IMR-90 (cell line): ENCODE results near the gene ZNF467. TPM values are rescaled to one million over a fixed set of nuclear protein-coding genes. Genes with fewer than 3 reads are reported as not detected.

Experiments used
- ATAC-seq: fragments of 200-7000 bp; cut with Tn5 transposase; 2 replicates; pipeline ENCODE4 v1.9.1; 2020; ENCODE audit warnings: low read depth, mild to moderate bottlenecking, moderate library complexity
- BruUV-seq: library from RNA; stranded (reverse); fragments of 400-500 nt; replicated peaks from 2 replicates; lab custom pipeline; 2021; lab: Mats Ljungman, UMichigan
- CTCF ChIA-PET: fragments of 300-600 bp; formaldehyde crosslinking; extraction: SDS; loops from one replicate; lab custom pipeline; 2021; ENCODE audit warnings: antibody characterized with exemption; lab: Yijun Ruan, JAX
- POLR2A ChIA-PET: fragments of 300-600 bp; sonication (Branson Sonifier 250); formaldehyde crosslinking; loops from one replicate; lab custom pipeline; 2022; ENCODE audit warnings: antibody characterized with exemption; ENCODE audit not compliant: unreplicated experiment; lab: Charles Lee
- DNase-seq: peaks from one replicate; pipeline ENCODE4 v3.0.0; 2013
- H2AFZ ChIP-seq: replicated peaks from 2 replicates; pipeline ENCODE3; 2013; ENCODE audit warnings: low read length, mild to moderate bottlenecking; ENCODE audit not compliant: poor library complexity
- H2AK5ac ChIP-seq: 2 replicates; pipeline ENCODE4 v1.6.1; 2013; ENCODE audit warnings: low read depth, low read length, inconsistent platforms
- H2AK9ac ChIP-seq: replicated peaks from 2 replicates; pipeline ENCODE3; 2013; ENCODE audit warnings: mild to moderate bottlenecking, low read depth, low read length, moderate library complexity; ENCODE audit not compliant: poor library complexity
- H2BK120ac ChIP-seq: 2 replicates; pipeline ENCODE4 v1.6.1; 2013; ENCODE audit warnings: low read depth, low read length, inconsistent platforms
- H2BK15ac ChIP-seq: 3 replicates; pipeline ENCODE4 v1.6.1; 2013; ENCODE audit warnings: low read depth, low read length, inconsistent platforms
- H2BK20ac ChIP-seq: 2 replicates; pipeline ENCODE4 v1.6.1; 2013; ENCODE audit warnings: low read depth, mild to moderate bottlenecking, inconsistent platforms, low read length, moderate library complexity
- H2BK5ac ChIP-seq: 2 replicates; pipeline ENCODE4 v1.6.1; 2013; ENCODE audit warnings: mild to moderate bottlenecking, low read depth, low read length, inconsistent platforms; ENCODE audit not compliant: poor library complexity, severe bottlenecking
- H3K14ac ChIP-seq: replicated peaks from 2 replicates; pipeline ENCODE4 v1.6.1; 2013; ENCODE audit warnings: low read depth, low read length, inconsistent platforms
- H3K18ac ChIP-seq: 2 replicates; pipeline ENCODE4 v1.6.1; 2013; ENCODE audit warnings: low read depth, low read length, control low read depth
- H3K23ac ChIP-seq: 2 replicates; pipeline ENCODE4 v1.6.1; 2013; ENCODE audit warnings: low read depth, low read length, inconsistent platforms
- H3K27ac ChIP-seq: 2 replicates; pipeline ENCODE4 v1.5.1; 2013; ENCODE audit warnings: mild to moderate bottlenecking, control low read depth, low read length; ENCODE audit not compliant: insufficient read depth
- H3K27me3 ChIP-seq: 2 replicates; pipeline ENCODE4 v1.6.1; 2013; ENCODE audit warnings: low read length; ENCODE audit not compliant: control insufficient read depth, insufficient read depth
- H3K36me3 ChIP-seq: 2 replicates; pipeline ENCODE4 v1.6.1; 2013; ENCODE audit warnings: low read length, mixed read lengths; ENCODE audit not compliant: control insufficient read depth, insufficient read depth
- H3K4ac ChIP-seq: 2 replicates; pipeline ENCODE4 v1.6.1; 2013; ENCODE audit warnings: low read depth, low read length, inconsistent platforms
- H3K4me1 ChIP-seq: 2 replicates; pipeline ENCODE4 v1.6.1; 2013; ENCODE audit warnings: low read length, mixed read lengths; ENCODE audit not compliant: control insufficient read depth, insufficient read depth
- H3K4me2 ChIP-seq: 2 replicates; pipeline ENCODE4 v1.6.1; 2013; ENCODE audit warnings: low read depth, mild to moderate bottlenecking, control low read depth, low read length, moderate library complexity
- H3K4me3 ChIP-seq: 2 replicates; pipeline ENCODE4 v1.5.1; 2013; ENCODE audit warnings: low read depth, mild to moderate bottlenecking, control low read depth, low read length, moderate library complexity; ENCODE audit not compliant: insufficient read depth
- H3K56ac ChIP-seq: 2 replicates; pipeline ENCODE4 v1.6.1; 2013; ENCODE audit warnings: low read length, inconsistent platforms; ENCODE audit not compliant: insufficient read depth; ENCODE audit errors: extremely low read depth
- H3K79me1 ChIP-seq, 2 experiments: 2 replicates each; pipeline ENCODE4 v1.6.1; 2013; ENCODE audit warnings: low read length in 2 of 2, inconsistent platforms in 1 of 2, low read depth in 1 of 2
- H3K9ac ChIP-seq: 2 replicates; pipeline ENCODE4 v1.6.1; 2013; ENCODE audit warnings: low read depth, low read length, control low read depth
- H3K9me1 ChIP-seq: 2 replicates; pipeline ENCODE4 v1.6.1; 2013; ENCODE audit warnings: low read length, inconsistent platforms; ENCODE audit not compliant: insufficient read depth
- H3K9me3 ChIP-seq: 2 replicates; pipeline ENCODE4 v1.6.1; 2013; ENCODE audit warnings: low read length; ENCODE audit not compliant: control insufficient read depth, insufficient read depth
- H4K20me1 ChIP-seq: 2 replicates; pipeline ENCODE4 v1.6.1; 2013; ENCODE audit warnings: low read length, inconsistent platforms; ENCODE audit not compliant: insufficient read depth
- H4K5ac ChIP-seq: 2 replicates; pipeline ENCODE4 v1.6.1; 2013; ENCODE audit warnings: mild to moderate bottlenecking, low read depth, low read length, control low read depth
- H4K8ac ChIP-seq, 2 experiments: 2 replicates each; pipeline ENCODE4 v1.6.1; 2013; ENCODE audit warnings: low read depth in 2 of 2, low read length in 2 of 2, control low read depth in 1 of 2, inconsistent platforms in 1 of 2
- H4K91ac ChIP-seq: 2 replicates; pipeline ENCODE4 v1.6.1; 2013; ENCODE audit warnings: low read depth, low read length, inconsistent platforms; ENCODE audit not compliant: insufficient read depth
- BHLHE40 ChIP-seq: fragments of 150-350 bp; IDR thresholded peaks from 2 replicates; pipeline ENCODE4 v1.6.1; 2016; ENCODE audit warnings: mild to moderate bottlenecking, low read depth, low read length
- CHD1 ChIP-seq: IDR thresholded peaks from 2 replicates; pipeline ENCODE4 v1.6.1; 2012; ENCODE audit warnings: low read depth, low read length, improper control_type of control experiment
- MAZ ChIP-seq: IDR thresholded peaks from 2 replicates; pipeline ENCODE4 v1.6.1; 2012; ENCODE audit warnings: low read depth, mild to moderate bottlenecking, low read length, improper control_type of control experiment, moderate library complexity, borderline replicate concordance
- MXI1 ChIP-seq: IDR thresholded peaks from 2 replicates; pipeline ENCODE4 v1.6.1; 2012; ENCODE audit warnings: low read depth, mild to moderate bottlenecking, low read length, moderate library complexity, borderline replicate concordance
- NFE2L2 ChIP-seq: fragments of 150-350 bp; IDR thresholded peaks from 2 replicates; pipeline ENCODE4 v1.6.1; 2016; ENCODE audit warnings: low read depth, mild to moderate bottlenecking, low read length
- POLR2A ChIP-seq: IDR thresholded peaks from 2 replicates; pipeline ENCODE4 v1.6.1; 2012; ENCODE audit warnings: mild to moderate bottlenecking, low read depth, low read length
- RAD21 ChIP-seq: IDR thresholded peaks from 2 replicates; pipeline ENCODE4 v1.6.1; 2012; ENCODE audit warnings: low read length, improper control_type of control experiment
- RFX5 ChIP-seq: IDR thresholded peaks from 2 replicates; pipeline ENCODE4 v1.8.0; 2012; ENCODE audit warnings: low read depth, mild to moderate bottlenecking, low read length, moderate library complexity
- WGBS, 2 experiments: methylation state at CpG; one replicate each; pipeline versions ENCODE4 v1.1.5 to v1.1.7; 2013; ENCODE audit warnings: missing lambda C conversion rate in 2 of 2; ENCODE audit not compliant: insufficient read length in 1 of 2; ENCODE audit errors: extremely low coverage in 2 of 2; 5-methylcytosine and 5-hydroxymethylcytosine counted together
- dilution Hi-C: fragments of 300-500 bp; cut with HindIII; formaldehyde crosslinking; loops from one replicate; pipeline ENCODE4 v1.14.3; 2018; ENCODE audit warnings: low sequenced_read_pairs; ENCODE audit not compliant: unreplicated experiment
- in situ Hi-C: fragments of 300-500 bp; cut with MboI; formaldehyde crosslinking; loops from 3 replicates; pipeline ENCODE4 v1.14.3; 2019; ENCODE audit warnings: low sequenced_read_pairs, inconsistent platforms, mixed read lengths
- intact Hi-C: fragments of 100-400 bp; cut with micrococcal nuclease; formaldehyde crosslinking; loops from 2 replicates; pipeline ENCODE4 v1.10.0; 2022
- polyA plus RNA-seq, 3 experiments: library from polyadenylated mRNA; depleted of rRNA; stranded (reverse); fragments of >200 nt; gene quantifications; 2 replicates each; pipeline ENCODE4 v1.2.3, GENCODE V29; 2012; ENCODE audit warnings: low replicate concordance in 1 of 3
- total RNA-seq: library from RNA; depleted of rRNA; stranded (reverse); fragments of >200 nt; gene quantifications from 2 replicates; pipeline ENCODE4 v1.2.3, GENCODE V29; 2012
- TF ChIP-seq, protein P1 (sequence below): conservative IDR thresholded peaks from 2 replicates; pipeline ENCODE4 v1.5.1; 2012; ENCODE audit warnings: mild to moderate bottlenecking, low read depth, low read length, improper control_type of control experiment
- TF ChIP-seq, protein P2 (sequence below): fragments of 150-350 bp; IDR thresholded peaks from 2 replicates; pipeline ENCODE4 v1.6.1; 2016; ENCODE audit warnings: low read depth, mild to moderate bottlenecking, low read length, moderate library complexity, borderline replicate concordance
- TF ChIP-seq, protein P3 (sequence below): fragments of 150-350 bp; IDR thresholded peaks from 2 replicates; pipeline ENCODE4 v1.6.1; 2017; ENCODE audit warnings: mild to moderate bottlenecking, antibody characterized with exemption, low read length, low read depth

Gene ZNF467
- total and polyA plus RNA-seq, 2 of the 4 experiments (the other 2 are of a cell fraction) = 0.67 TPM; not detected in 1

DNA sequence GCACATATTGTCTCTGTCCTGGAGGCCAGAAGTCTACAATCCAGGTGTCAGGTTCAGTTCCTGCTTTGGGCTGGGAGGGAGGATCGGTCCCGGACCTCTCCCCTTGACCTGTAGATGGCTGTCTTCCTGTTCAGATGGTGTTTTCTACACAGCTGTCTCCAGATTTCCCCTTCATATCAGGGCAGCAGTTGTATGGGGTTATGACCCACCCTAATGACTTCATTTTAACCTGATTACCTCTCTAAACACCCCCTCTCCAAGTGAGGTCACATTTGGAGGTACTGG is 38.7 kb downstream of the ZNF467 start:
- no peaks in the 10 kb centered on the region; the same call in 1 of the 2 replicates for H3K9me1 ChIP-seq
- no peak overlapping the region for H2BK5ac ChIP-seq
- no peak overlapping the region for H3K23ac ChIP-seq
- no peak overlapping the region for H3K27ac ChIP-seq
- H3K56ac ChIP-seq = no peak overlapping the region
- H4K20me1 ChIP-seq = no peaks in the 10 kb centered on the region
- peaks cover 15% of the 10 kb centered on the region for H3K36me3 ChIP-seq
- H2AK9ac ChIP-seq = no peak overlapping the region
- H2AK5ac ChIP-seq = no peak overlapping the region
- H3K4me1 ChIP-seq = no peaks in the 10 kb centered on the region
- intact Hi-C loops (no loop called here), in situ Hi-C loops (no loop called here), dilution Hi-C loops (no loop called here)
- no peak overlapping the region for H3K18ac ChIP-seq
- no peak overlapping the region for H3K9ac ChIP-seq
- H2BK20ac ChIP-seq = no peak overlapping the region
- H3K9me3 ChIP-seq = no peaks in the 10 kb centered on the region
- BruUV-seq = no TSS peak
- H2BK15ac ChIP-seq = no peak overlapping the region
- no peak overlapping the region for H2AFZ ChIP-seq
- peaks cover 1% of the 10 kb centered on the region; the same call in 1 of the 2 replicates for H3K27me3 ChIP-seq
- H3K4ac ChIP-seq = no peak overlapping the region
- ChIA-PET CTCF (no interaction called here), POLR2A (no interaction called here)
- no peak overlapping the region for H4K5ac ChIP-seq
- H4K91ac ChIP-seq = no peak overlapping the region
- WGBS, 2 experiments = no CpG with 5 or more reads among the region's 2 CpGs
- no peaks in the 10 kb centered on the region for H3K79me1 ChIP-seq
- no peak for ATAC-seq
- no peak overlapping the region for H4K8ac ChIP-seq
- H3K14ac ChIP-seq = no peak overlapping the region
- no peak for DNase-seq
- TF ChIP-seq, protein P1, sequence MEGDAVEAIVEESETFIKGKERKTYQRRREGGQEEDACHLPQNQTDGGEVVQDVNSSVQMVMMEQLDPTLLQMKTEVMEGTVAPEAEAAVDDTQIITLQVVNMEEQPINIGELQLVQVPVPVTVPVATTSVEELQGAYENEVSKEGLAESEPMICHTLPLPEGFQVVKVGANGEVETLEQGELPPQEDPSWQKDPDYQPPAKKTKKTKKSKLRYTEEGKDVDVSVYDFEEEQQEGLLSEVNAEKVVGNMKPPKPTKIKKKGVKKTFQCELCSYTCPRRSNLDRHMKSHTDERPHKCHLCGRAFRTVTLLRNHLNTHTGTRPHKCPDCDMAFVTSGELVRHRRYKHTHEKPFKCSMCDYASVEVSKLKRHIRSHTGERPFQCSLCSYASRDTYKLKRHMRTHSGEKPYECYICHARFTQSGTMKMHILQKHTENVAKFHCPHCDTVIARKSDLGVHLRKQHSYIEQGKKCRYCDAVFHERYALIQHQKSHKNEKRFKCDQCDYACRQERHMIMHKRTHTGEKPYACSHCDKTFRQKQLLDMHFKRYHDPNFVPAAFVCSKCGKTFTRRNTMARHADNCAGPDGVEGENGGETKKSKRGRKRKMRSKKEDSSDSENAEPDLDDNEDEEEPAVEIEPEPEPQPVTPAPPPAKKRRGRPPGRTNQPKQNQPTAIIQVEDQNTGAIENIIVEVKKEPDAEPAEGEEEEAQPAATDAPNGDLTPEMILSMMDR = no peak
- no peak for TF ChIP-seq NFE2L2
- TF ChIP-seq, protein P2, sequence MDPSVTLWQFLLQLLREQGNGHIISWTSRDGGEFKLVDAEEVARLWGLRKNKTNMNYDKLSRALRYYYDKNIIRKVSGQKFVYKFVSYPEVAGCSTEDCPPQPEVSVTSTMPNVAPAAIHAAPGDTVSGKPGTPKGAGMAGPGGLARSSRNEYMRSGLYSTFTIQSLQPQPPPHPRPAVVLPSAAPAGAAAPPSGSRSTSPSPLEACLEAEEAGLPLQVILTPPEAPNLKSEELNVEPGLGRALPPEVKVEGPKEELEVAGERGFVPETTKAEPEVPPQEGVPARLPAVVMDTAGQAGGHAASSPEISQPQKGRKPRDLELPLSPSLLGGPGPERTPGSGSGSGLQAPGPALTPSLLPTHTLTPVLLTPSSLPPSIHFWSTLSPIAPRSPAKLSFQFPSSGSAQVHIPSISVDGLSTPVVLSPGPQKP = no peak
- no peak for TF ChIP-seq RFX5
- no peak for TF ChIP-seq POLR2A
- no peak for TF ChIP-seq MAZ
- no peak for TF ChIP-seq RAD21
- no peak for TF ChIP-seq MXI1
- TF ChIP-seq, protein P3, sequence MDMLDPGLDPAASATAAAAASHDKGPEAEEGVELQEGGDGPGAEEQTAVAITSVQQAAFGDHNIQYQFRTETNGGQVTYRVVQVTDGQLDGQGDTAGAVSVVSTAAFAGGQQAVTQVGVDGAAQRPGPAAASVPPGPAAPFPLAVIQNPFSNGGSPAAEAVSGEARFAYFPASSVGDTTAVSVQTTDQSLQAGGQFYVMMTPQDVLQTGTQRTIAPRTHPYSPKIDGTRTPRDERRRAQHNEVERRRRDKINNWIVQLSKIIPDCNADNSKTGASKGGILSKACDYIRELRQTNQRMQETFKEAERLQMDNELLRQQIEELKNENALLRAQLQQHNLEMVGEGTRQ = no peak
- no peak for TF ChIP-seq BHLHE40
- no peak for TF ChIP-seq CHD1
- H2BK120ac ChIP-seq = no peak overlapping the region
- no peak overlapping the region for H3K4me2 ChIP-seq
- H3K4me3 ChIP-seq = no peak overlapping the region
